ENCODE data around the gene COL1A2. TPM values are rescaled to one million over a fixed set of nuclear protein-coding genes. Genes with fewer than 3 reads are reported as not detected.

The COL1A2 gene
- total RNA-seq, 3 donors from 2014 or later: 94.5 to 300 (median 113) TPM

DNA sequence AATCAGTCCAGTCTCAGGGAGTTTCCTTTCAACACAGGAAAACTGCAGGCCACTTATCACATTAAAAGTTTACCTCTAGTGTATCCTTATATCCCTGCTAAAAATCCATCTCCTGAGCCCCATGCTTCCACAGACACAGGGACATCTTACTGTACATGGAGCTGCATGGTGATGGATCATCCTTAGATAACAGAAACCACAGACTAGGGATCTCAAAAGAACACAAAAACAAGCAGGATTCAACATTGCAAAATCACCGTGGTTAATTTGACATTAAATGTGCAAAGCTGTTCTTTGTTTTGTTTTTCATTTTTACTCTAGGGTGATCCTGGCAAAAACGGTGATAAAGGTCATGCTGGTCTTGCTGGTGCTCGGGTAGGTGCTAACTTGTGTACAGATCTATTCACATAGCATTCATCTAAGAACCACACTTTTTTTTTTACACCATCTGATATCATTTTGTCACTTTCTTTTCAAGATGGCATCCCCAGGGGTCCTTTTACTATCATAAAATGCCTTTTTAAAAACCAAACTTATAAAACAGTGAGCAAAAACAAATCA lies 18.1 kb downstream of the COL1A2 start:
- no peaks in the 10 kb centered on the region for H3K4me1 ChIP-seq
- intact Hi-C loops (cut with DNase I; ENCODE audit: low total_unique reads): no loop called here
- no peaks in the 10 kb centered on the region for H3K27me3 ChIP-seq
- no peak for DNase-seq (ENCODE audit: low spot score in 2 of 2)
- TF ChIP-seq POLR2AphosphoS5 (IDR thresholded peaks at IDR 0.05) (no peak), CTCF (IDR thresholded peaks at IDR 0.05) (no peak), POLR2A (IDR thresholded peaks at IDR 0.05) (no peak)
- H3K4me3 ChIP-seq: no peak overlapping the region
- H3K36me3 ChIP-seq: no peaks in the 10 kb centered on the region
- H3K27ac ChIP-seq: peak overlapping the region; percentile 4 to 80
- no peaks in the 10 kb centered on the region for H3K9me3 ChIP-seq

DNA sequence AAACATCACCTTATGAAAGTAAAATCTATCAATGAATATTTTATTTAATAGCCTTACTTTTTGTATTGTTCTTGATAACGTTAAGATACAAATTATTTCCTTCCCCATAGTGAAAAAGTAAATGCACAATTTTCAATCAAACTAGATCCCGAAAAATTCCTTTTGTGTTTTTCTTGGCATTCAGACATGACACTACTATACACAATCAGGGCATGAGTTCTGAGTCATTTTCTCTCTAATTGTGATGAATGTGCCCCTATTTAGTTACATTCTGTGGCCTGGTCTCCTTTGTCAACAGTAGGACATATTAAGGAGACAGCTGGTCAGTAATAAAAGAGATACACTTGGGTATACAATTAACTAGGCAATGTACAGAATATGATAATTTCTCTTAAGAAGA lies 19.8 kb downstream of the COL1A2 start:
- H3K27ac ChIP-seq: peak overlapping the region in 1 of 2 donors; percentile 80
- intact Hi-C loops (cut with DNase I; ENCODE audit: low total_unique reads): no loop called here

DNA sequence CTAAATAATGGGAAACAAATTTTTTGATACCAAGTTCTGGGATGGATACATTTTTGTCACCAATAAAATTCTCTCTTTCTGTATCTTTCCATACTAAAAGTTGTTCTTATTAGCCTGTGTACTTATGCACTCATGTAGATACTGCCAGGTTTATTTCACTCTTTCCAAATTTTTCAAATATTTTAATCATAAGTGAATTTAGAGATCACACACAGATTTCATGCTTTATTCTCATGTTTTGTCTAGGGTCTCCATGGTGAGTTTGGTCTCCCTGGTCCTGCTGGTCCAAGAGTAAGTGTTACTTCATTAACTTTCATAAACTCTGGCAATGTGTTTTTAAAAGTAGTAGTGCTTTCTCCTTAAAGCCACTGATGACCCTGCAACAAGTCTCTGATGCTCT lies 20.3 kb downstream of the COL1A2 start:
- DNase-seq (ENCODE audit: low spot score in 2 of 2): no peak
- Histone ChIP-seq H3K4me3 (no peak overlapping the region), H3K9me3 (no peaks in the 10 kb centered on the region), H3K4me1 (no peaks in the 10 kb centered on the region), H3K36me3 (no peaks in the 10 kb centered on the region), H3K27me3 (no peaks in the 10 kb centered on the region), H3K27ac (peak overlapping the region in 1 of 2 donors; percentile 38)
- TF ChIP-seq CTCF (IDR thresholded peaks at IDR 0.05) (no peak), POLR2A (IDR thresholded peaks at IDR 0.05) (no peak), POLR2AphosphoS5 (IDR thresholded peaks at IDR 0.05) (no peak)
- intact Hi-C loops (cut with DNase I; ENCODE audit: low total_unique reads): no loop called here

More for the DNA sequence above, 19.8 kb downstream of the COL1A2 start:
- no peaks in the 10 kb centered on the region for H3K27me3 ChIP-seq
- TF ChIP-seq POLR2A (IDR thresholded peaks at IDR 0.05) (no peak), POLR2AphosphoS5 (IDR thresholded peaks at IDR 0.05) (no peak), CTCF (IDR thresholded peaks at IDR 0.05) (no peak)
- H3K9me3 ChIP-seq: no peaks in the 10 kb centered on the region
- no peak overlapping the region for H3K4me3 ChIP-seq
- DNase-seq (ENCODE audit: low spot score in 2 of 2): no peak
- no peaks in the 10 kb centered on the region for H3K36me3 ChIP-seq
- no peaks in the 10 kb centered on the region for H3K4me1 ChIP-seq

GRCh38 chr7:94417306-94417705 lies 22.6 kb downstream of the COL1A2 start:
- Histone ChIP-seq H3K36me3 (no peaks in the 10 kb centered on the region), H3K4me3 (no peak overlapping the region), H3K27me3 (no peaks in the 10 kb centered on the region), H3K9me3 (no peaks in the 10 kb centered on the region), H3K27ac (peak overlapping the region; percentile 27 to 72), H3K4me1 (no peaks in the 10 kb centered on the region)
- TF ChIP-seq POLR2AphosphoS5 (IDR thresholded peaks at IDR 0.05) (no peak), CTCF (IDR thresholded peaks at IDR 0.05) (no peak), POLR2A (IDR thresholded peaks at IDR 0.05) (no peak)
- intact Hi-C loops (cut with DNase I; ENCODE audit: low total_unique reads): no loop called here
- DNase-seq (ENCODE audit: low spot score in 2 of 2): no peak

DNA sequence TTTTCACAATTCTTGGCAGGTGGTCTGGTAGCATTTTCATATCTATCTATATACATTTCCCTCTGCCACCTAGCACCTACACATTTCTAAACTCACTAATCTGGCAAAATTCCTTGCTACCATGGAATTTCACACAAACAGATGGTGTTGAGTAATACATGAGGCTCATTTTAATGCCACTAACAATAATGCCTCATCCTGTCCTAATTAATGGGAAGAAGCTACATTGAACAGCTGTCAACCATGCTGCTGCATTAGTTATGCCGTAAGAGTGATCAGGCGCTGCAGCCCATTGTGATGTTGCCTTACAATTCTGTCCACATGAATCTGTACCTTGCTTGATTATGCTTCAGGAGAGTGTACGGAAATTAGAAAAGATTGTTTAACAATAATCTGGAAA lies 23.2 kb downstream of the COL1A2 start:
- Histone ChIP-seq H3K27me3 (peaks cover 0 to 1% of the 10 kb centered on the region in 2 donors), H3K27ac (peak overlapping the region; percentile 27 to 72)

More for the DNA sequence above, 23.2 kb downstream of the COL1A2 start:
- Histone ChIP-seq H3K36me3 (no peaks in the 10 kb centered on the region), H3K9me3 (no peaks in the 10 kb centered on the region), H3K4me3 (no peak overlapping the region), H3K4me1 (no peaks in the 10 kb centered on the region)
- no peak for TF ChIP-seq POLR2AphosphoS5 (IDR thresholded peaks at IDR 0.05)
- no peak for TF ChIP-seq POLR2A (IDR thresholded peaks at IDR 0.05)
- TF ChIP-seq CTCF (IDR thresholded peaks at IDR 0.05): no peak
- no peak for DNase-seq (ENCODE audit: low spot score in 2 of 2)
- intact Hi-C loops (cut with DNase I; ENCODE audit: low total_unique reads): no loop called here
